GM10266 (cell line): ENCODE data around the gene GAB3.

Experiments used
- DNase-seq: peaks from one replicate; pipeline ENCODE4 v3.0.0; 2012; ENCODE audit errors: extremely low spot score
- CTCF ChIP-seq: IDR thresholded peaks from 2 replicates; pipeline ENCODE4 v1.5.1; 2012; ENCODE audit warnings: mild to moderate bottlenecking, low read depth; ENCODE audit not compliant: control insufficient read depth, insufficient read depth; ENCODE audit errors: missing control alignments

Gene GAB3

GRCh38 chrX:154775419-154776349 lies 24.8 kb upstream of the GAB3 start:
- no peak for DNase-seq
- TF ChIP-seq CTCF: no peak

- no peak for TF ChIP-seq CTCF
- DNase-seq: no peak
Measured at GRCh38 chrX:154774622-154775021, 23.7 kb upstream of the GAB3 start.

- TF ChIP-seq CTCF: no peak
- DNase-seq: peak; percentile 91
Measured at GRCh38 chrX:154762537-154763296, 11.8 kb upstream of the GAB3 start, which contains the start of gene DKC1. TSS of gene DKC1 (plus strand) at chrX:154762864. CDS start at chrX:154762966, 102 bp downstream.

- DNase-seq: no peak
- no peak for TF ChIP-seq CTCF
Measured at GRCh38 chrX:154761977-154762536, 11.2 kb upstream of the GAB3 start.

- no peak for DNase-seq
Measured at GRCh38 chrX:154758696-154759095, 7.8 kb upstream of the GAB3 start.

GRCh38 chrX:154751669-154752271 lies 893 bp upstream of the GAB3 start:
- DNase-seq: no peak
- TF ChIP-seq CTCF: no peak

More at GRCh38 chrX:154758696-154759095, 7.8 kb upstream of the GAB3 start:
- TF ChIP-seq CTCF: no peak
